HG03095 (cell line): ENCODE data around the gene SFI1.
"Not testable (repeated sequence)": the region's sequence is repeated elsewhere in the genome, so short reads cannot be mapped to it uniquely, and the experiment has no call there.

ENCODE experiments used
- ATAC-seq: cut with Tn5 transposase; IDR thresholded peaks from one replicate; pipeline ENCODE4 v1.9.1; 2021; ENCODE audit warnings: moderate library complexity; ENCODE audit not compliant: unreplicated experiment

The SFI1 gene

GRCh38 chr22:31490496-31490925, 5.8 kb upstream of the SFI1 start:
- ATAC-seq = peak; percentile 51

- no peak for ATAC-seq
Measured at GRCh38 chr22:31491218-31491962, 4.9 kb upstream of the SFI1 start.

DNA sequence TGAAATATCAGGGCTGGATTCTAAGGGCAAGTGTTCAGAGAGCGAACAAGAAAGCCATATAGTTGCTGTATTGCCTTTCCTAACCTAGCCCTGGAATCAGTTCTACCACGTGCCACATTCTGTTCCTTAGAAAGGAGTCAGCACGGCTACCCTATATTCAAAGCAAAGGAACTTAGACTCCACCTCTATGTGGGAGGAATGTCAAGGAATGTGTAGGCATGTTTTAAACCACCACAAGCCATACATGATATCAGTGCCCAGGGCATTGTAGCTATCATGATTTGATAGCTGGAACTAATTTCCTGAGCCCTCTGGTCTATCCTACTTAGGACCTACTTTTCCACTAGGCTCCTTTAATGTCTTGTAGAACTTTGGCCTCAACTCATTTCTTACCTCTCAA, 4.2 kb upstream of the SFI1 start:
- ATAC-seq = no peak

- ATAC-seq = not testable (repeated sequence)
Measured at GRCh38 chr22:31493355-31493754, 3.0 kb upstream of the SFI1 start.

DNA sequence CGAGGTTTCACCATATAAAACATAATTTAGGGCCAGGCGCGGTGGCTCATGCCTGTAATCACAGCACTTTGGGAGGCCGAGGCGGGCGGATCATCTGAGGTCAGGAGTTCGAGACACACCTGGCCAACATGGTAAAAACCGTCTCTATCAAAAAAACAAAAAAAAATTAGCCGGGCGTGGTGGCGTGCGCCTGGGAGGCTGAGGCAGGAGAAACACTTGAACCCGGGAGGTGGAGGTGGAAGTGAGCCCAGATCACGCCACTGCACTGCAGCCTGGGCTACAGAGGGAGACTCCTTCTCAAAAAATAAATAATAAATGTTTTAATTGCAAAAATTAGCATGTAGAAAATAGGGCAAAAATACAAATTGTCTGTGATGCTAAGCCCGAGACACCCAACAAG, 993 bp upstream of the SFI1 start:
- no peak for ATAC-seq

DNA sequence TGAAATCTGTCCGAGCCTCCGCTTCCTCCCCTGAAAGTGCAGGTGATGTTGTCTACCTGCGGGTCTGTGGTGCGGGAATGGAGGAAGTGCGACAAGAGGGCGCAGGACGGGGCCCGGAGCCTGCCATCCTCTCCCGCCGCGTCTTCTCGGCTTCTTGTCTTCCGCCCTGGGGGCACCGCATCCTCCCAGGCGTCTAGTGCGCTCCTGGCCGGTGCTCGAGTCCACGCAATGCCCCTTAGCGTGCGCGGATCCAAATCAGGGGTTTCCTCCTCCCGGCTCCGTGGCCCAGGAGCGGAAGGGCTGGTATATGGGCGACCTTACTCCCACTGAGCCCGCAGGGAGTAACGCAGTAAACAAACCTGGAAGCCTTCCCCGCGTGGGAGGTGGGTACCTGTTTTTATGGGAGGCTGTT, 405 bp downstream of the SFI1 start:
- peak; percentile 4 for ATAC-seq

DNA sequence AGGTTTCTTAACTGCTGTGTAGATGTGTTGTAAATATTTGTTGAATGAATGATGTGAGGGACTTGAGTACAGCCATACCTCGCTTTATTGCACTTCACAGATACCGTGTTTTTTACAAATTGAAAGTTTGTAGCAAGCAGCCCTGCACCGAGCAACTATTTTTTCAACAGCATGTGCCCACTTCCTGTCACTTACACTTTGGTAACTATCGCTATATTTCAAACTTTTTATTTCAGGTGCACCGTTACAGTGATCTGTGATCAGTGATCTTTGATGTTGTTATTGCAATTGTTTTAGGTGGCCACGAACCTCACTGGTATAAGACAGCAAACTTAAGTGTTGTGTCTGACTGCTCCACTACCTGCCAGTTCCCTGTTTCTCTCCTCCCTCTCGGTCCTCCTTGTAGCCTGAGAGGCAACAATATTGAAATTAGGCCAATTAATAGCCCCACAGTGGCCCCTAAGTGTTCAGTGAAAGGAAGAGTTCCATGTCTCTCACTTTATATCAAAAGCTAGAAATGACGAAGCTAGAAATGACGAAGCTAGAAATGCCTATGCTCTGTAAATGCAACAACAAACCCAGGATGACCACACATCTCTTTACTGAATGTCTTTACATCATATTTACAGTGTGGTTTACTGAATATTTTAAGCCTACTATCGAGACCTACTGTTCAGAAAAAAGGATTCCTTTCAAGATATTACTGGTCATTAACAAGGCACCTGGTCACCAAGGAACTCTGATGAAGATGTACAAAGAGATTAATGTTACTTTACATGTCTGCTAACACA, 1.0 kb downstream of the SFI1 start:
- ATAC-seq = no peak

DNA sequence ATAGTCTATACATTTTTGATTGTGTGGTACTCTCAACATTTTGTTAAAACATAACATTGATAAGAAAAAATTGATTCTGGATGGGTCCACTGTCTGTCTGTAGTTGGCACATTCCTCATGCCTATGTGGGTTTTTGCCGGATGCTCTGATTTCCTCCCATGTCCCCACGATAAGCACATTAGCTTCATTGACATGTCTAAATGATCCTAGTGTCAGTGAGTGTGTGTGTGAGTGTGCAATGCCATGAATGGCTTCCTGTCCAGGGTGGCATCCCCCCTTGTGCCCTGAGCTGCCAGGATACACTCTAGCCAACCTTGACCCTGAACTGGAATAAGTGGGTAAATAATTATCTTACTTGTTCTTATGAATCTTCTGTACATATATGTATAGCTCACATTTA, 5.4 kb downstream of the SFI1 start:
- no peak for ATAC-seq

- ATAC-seq = no peak
Measured at GRCh38 chr22:31503211-31503964, 7.1 kb downstream of the SFI1 start.

DNA sequence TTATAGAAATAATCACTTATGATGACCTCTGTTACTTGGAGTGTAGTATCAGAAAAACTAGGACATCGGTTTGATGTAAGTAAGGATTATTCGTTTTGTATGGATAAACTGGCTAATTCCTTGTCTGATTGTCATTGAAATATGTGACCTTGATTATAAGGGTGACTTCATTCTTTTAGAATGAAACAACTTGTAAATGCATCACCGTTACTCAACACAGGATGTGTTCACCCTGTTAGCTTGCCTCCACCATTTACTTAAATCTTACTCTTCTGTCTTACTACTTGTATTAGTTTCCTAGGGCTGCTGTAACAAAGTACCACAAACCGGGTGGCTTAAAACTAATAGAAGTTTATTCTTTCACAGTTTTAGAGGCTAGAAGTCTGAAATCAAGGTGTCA, 7.9 kb downstream of the SFI1 start:
- ATAC-seq = no peak

- not testable (repeated sequence) for ATAC-seq
Measured at GRCh38 chr22:31507517-31507916, 11.2 kb downstream of the SFI1 start.

- ATAC-seq = no peak
Measured at GRCh38 chr22:31508536-31508935, 12.2 kb downstream of the SFI1 start.

- no peak for ATAC-seq
Measured at GRCh38 chr22:31509061-31509762, 12.9 kb downstream of the SFI1 start.

- no peak for ATAC-seq
Measured at GRCh38 chr22:31520051-31520450, 23.7 kb downstream of the SFI1 start.

GRCh38 chr22:31524132-31524531, 27.8 kb downstream of the SFI1 start:
- not testable (repeated sequence) for ATAC-seq

GRCh38 chr22:31526270-31526669, 29.9 kb downstream of the SFI1 start:
- no peak for ATAC-seq

DNA sequence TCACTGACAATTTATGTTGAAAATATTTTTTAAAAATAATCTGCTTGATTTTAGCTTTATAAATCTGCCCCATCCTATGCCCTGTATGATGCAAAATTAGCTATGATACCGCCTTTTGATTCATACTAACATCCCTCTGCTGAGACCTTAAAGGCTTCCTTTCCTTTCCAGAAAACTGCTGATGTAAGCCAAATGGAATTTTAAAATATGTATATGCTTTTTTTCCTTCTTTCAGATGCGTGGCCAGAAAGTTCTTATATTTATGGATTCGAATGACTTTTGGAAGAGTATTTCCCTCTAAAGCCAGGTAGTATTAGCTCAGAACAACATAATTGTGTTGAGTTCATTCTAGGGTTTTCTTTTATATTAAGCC, 34.5 kb downstream of the SFI1 start:
- ATAC-seq = no peak

DNA sequence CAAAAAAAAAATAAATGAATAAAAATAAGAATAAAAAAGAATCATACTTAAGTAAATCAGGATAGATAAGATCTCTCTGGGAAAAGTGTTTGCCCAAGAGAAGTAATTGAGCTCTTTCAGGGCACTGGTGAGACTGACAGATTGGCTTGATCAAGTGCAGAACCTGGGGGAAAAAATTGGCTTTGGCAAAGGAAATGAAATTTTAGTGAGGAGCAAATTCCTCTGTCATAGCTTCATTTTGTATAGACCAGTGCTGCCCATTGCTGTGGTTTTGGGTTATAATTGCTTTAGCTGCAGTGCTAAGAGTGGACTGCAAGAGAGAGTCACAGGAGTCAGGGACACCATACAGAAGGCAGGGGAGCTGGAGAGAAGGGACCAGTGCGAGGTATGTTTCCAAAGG, 35.7 kb downstream of the SFI1 start:
- no peak for ATAC-seq

DNA sequence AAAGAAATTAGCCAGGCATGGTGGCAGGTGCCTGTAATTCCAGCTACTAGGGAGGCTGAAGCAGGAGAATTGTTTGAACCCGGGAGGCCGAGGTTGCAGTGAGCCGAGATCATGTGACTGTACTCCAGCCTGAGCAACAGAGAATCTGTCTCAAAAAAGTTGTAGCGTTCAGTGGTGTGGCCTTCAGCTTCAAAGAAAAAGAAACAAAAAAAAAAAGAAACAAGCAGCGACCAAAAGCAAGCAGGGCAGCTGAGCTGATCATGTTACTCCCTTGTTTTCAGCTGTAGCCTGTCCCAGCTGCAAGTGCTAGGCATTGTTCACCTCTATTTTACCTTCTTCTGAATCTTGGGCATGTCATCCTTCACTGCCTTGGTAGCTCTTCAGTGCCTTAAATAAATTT, 37.0 kb downstream of the SFI1 start:
- ATAC-seq = no peak

DNA sequence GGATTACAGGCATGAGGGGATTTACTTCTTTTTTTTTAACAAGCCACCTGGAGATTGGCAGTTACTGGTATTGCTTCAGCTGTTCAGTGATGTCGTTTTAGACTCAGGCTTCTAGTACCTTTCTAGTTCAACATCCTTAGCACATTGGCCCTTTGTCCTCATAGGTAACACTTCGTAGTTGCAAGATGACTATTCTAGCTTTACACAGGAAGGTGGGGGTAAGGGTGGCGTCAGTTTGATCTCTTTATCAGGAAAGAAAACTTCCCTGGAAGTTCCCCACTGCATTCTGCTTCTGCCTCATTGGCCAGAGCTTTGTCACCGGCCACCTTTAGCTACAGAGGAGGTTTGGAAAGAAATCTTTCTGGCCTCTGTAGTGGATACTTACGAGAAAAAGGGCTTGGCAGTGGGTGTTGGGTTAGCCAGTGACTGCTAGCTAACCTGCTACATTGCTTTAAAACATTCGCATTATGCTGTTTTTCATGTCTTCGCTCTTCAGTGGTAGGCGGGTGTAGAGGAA, 40.7 kb downstream of the SFI1 start:
- peak; percentile 70 for ATAC-seq

DNA sequence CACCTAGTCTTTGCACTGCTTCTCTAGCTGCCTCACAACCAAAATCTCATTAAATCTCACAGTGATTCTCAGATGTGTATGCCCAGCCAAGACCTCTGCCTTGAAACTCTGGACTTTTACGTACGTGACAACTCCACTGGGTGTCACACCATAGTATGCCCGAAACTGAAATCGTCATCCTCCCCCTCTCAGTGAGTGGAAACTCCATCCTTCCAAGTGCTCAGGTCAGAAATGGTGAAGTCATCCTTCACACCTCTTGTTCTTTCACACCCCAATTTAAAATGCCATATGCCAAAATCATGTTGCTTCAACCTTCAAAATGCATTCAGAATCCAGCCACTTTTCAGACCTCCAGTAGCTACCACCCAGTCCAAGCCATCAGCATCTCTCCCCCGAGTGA, 42.5 kb downstream of the SFI1 start:
- no peak for ATAC-seq
